K562 (cell line): ENCODE data around the gene TTYH2. TPM values are rescaled to one million over a fixed set of nuclear protein-coding genes. Genes with fewer than 3 reads are reported as not detected.
A peak's percentile ranks its signal among the peaks of the same experiment; 100 is the strongest.

ENCODE experiments used
- ATAC-seq: fragments of 200-7000 bp; cut with Tn5 transposase; 3 replicates; pipeline ENCODE4 v1.9.1; 2020; ENCODE audit warnings: moderate library complexity
- BruUV-seq: library from RNA; stranded (reverse); fragments of 400-500 nt; replicated peaks from 2 replicates; lab custom pipeline; 2021; lab: Mats Ljungman, UMichigan
- CTCF ChIA-PET: fragments of 300-600 bp; formaldehyde crosslinking; extraction: SDS; loops from one replicate; lab custom pipeline; 2021; ENCODE audit warnings: low intra/inter-chr PET ratio; lab: Yijun Ruan, JAX
- POLR2A ChIA-PET: fragments of 300-600, 350-650 bp; sonication (Branson Sonifier 250); formaldehyde crosslinking; extraction: SDS; loops from one replicate; lab custom pipeline; 2021; ENCODE audit warnings: antibody characterized with exemption, inconsistent platforms; lab: Yijun Ruan, JAX
- DNase-seq, 4 experiments: peaks; one replicate each; pipeline versions ENCODE4 v3.0.0 to v3.0.0-alpha.2; 2011 to 2018; ENCODE audit warnings: low spot score in 3 of 4, mixed read lengths in 3 of 4; ENCODE audit errors: extremely low read depth in 1 of 4
- FAIRE-seq: peaks from 2 replicates; lab custom pipeline; 2011; peaks lifted over from hg19 to GRCh38; lab: Jason Lieb, UNC
- H2AFZ ChIP-seq: 2 replicates; pipeline ENCODE4 v1.6.0; 2011; ENCODE audit warnings: low read depth, low read length, control low read depth, inconsistent platforms
- H3K27ac ChIP-seq: fragments of 200-600 bp; 3 replicates; pipeline ENCODE4 v1.8.0; 2011; ENCODE audit warnings: low read depth, mild to moderate bottlenecking, control low read depth, inconsistent platforms, low read length, moderate library complexity, mixed read lengths; ENCODE audit errors: extremely low read depth
- H3K27me3 ChIP-seq, 2 experiments: fragments of 300-600 bp in 1 of 2; 2 replicates in 1 of 2; 3 replicates in 1 of 2; pipeline versions ENCODE4 v1.6.0 to v1.8.0; 2011; ENCODE audit warnings: inconsistent platforms in 2 of 2, low read length in 2 of 2, mild to moderate bottlenecking in 1 of 2, mixed read lengths in 1 of 2, moderate library complexity in 1 of 2; ENCODE audit not compliant: control insufficient read depth in 2 of 2, insufficient read depth in 2 of 2
- H3K36me3 ChIP-seq: fragments of 300-600 bp; 3 replicates; pipeline ENCODE4 v1.8.0; 2011; ENCODE audit warnings: mild to moderate bottlenecking, low read length, inconsistent platforms; ENCODE audit not compliant: control insufficient read depth, insufficient read depth
- H3K4me1 ChIP-seq, 2 experiments: fragments of 200-600 bp in 1 of 2; replicated peaks in 1 of 2; 2 replicates in 1 of 2; 3 replicates in 1 of 2; pipeline versions ENCODE4 v1.5.1 to v1.8.0; 2011; ENCODE audit warnings: inconsistent platforms in 2 of 2, low read length in 2 of 2, mild to moderate bottlenecking in 1 of 2, mixed read lengths in 1 of 2, moderate library complexity in 1 of 2; ENCODE audit not compliant: control insufficient read depth in 2 of 2, insufficient read depth in 2 of 2
- H3K4me2 ChIP-seq: 2 replicates; pipeline ENCODE4 v1.6.1; 2011; ENCODE audit warnings: low read length, control low read depth, inconsistent platforms, mixed read lengths; ENCODE audit not compliant: insufficient read depth
- H3K4me3 ChIP-seq: fragments of 200-600 bp; sonication (generic), shearing (Covaris generic); 2 replicates; pipeline ENCODE4 v1.5.1; 2016; ENCODE audit warnings: control low read depth, inconsistent platforms
- H3K79me2 ChIP-seq: fragments of 200-600 bp; 3 replicates; pipeline ENCODE4 v1.8.0; 2011; ENCODE audit warnings: low read length, inconsistent platforms; ENCODE audit not compliant: control insufficient read depth, insufficient read depth
- H3K9ac ChIP-seq, 2 experiments: 2 replicates each; pipeline versions ENCODE4 v1.6.0 to v1.6.1; 2011; ENCODE audit warnings: low read depth in 2 of 2, low read length in 2 of 2, control low read depth in 1 of 2, inconsistent platforms in 1 of 2, mild to moderate bottlenecking in 1 of 2, mixed read lengths in 1 of 2; ENCODE audit not compliant: insufficient read depth in 1 of 2
- H3K9me1 ChIP-seq: one replicate; pipeline ENCODE4 v1.6.0; 2011; ENCODE audit warnings: inconsistent platforms, mild to moderate bottlenecking, low read length, moderate library complexity; ENCODE audit not compliant: control insufficient read depth, insufficient read depth
- H3K9me3 ChIP-seq: replicated peaks from 2 replicates; pipeline ENCODE4 v1.5.1; 2011; ENCODE audit warnings: low read depth, low read length, inconsistent platforms; ENCODE audit not compliant: control insufficient read depth, insufficient read depth
- H4K20me1 ChIP-seq: replicated peaks from 2 replicates; pipeline ENCODE4 v1.6.1; 2011; ENCODE audit warnings: low read length, inconsistent platforms, mixed read lengths; ENCODE audit not compliant: control insufficient read depth, insufficient read depth
- ARID1B ChIP-seq: fragments of 450-650 bp; IDR thresholded peaks from 2 replicates; pipeline ENCODE4 v1.6.1; 2016; ENCODE audit warnings: antibody characterized with exemption, mild to moderate bottlenecking, inconsistent platforms
- ATF1 ChIP-seq, 2 experiments: fragments of 450-650 bp in 1 of 2; IDR thresholded peaks; 2 replicates each; pipeline ENCODE4 v1.6.1; 2016; ENCODE audit warnings: missing compliant biosample characterization in 1 of 2, missing genetic modification characterization in 1 of 2
- DMBX1 ChIP-seq: fragments of 250-450 bp; sonication (Bioruptor Pico); IDR thresholded peaks from 2 replicates; pipeline ENCODE4 v1.8.0; 2022; ENCODE audit warnings: inconsistent platforms, mild to moderate bottlenecking, moderate library complexity, borderline replicate concordance
- E2F6 ChIP-seq, 2 experiments: IDR thresholded peaks; 2 replicates each; pipeline ENCODE4 v1.6.1; 2011; ENCODE audit warnings: borderline replicate concordance in 1 of 2, control low read depth in 1 of 2, low read depth in 1 of 2, low read length in 1 of 2, mild to moderate bottlenecking in 1 of 2, mixed read lengths in 1 of 2, moderate library complexity in 1 of 2; ENCODE audit not compliant: insufficient read depth in 1 of 2, insufficient read length in 1 of 2, poor library complexity in 1 of 2, severe bottlenecking in 1 of 2; ENCODE audit errors: extremely low read depth in 1 of 2
- LARP7 ChIP-seq: fragments of 450-650 bp; IDR thresholded peaks from 2 replicates; pipeline ENCODE4 v1.6.1; 2016
- MIER1 ChIP-seq: fragments of 450-650 bp; IDR thresholded peaks from 2 replicates; pipeline ENCODE4 v1.6.1; 2016; ENCODE audit warnings: antibody characterized with exemption, mild to moderate bottlenecking, low read depth
- MTA1 ChIP-seq: fragments of 450-650 bp; IDR thresholded peaks from 2 replicates; pipeline ENCODE4 v1.6.1; 2017; ENCODE audit warnings: borderline replicate concordance
- POLR2A ChIP-seq: fragments of 450-650 bp; conservative IDR thresholded peaks from 2 replicates; pipeline ENCODE4 v1.6.1; 2016
- RBFOX2 ChIP-seq: fragments of 200-400 bp; formaldehyde crosslinking; IDR thresholded peaks from 2 replicates; pipeline ENCODE4 v1.6.1; 2017; ENCODE audit warnings: low read depth, mild to moderate bottlenecking, low read length, moderate library complexity
- TOE1 ChIP-seq, 2 experiments: fragments of 450-650 bp in 1 of 2; sonication (generic) in 1 of 2; formaldehyde crosslinking in 1 of 2; IDR thresholded peaks; 2 replicates each; pipeline versions ENCODE4 v1.7.1 to v1.8.0; 2016 to 2022; ENCODE audit warnings: borderline replicate concordance in 2 of 2, mild to moderate bottlenecking in 2 of 2, antibody characterized with exemption in 1 of 2, inconsistent platforms in 1 of 2, low read depth in 1 of 2, missing genetic modification reagents in 1 of 2, moderate library complexity in 1 of 2
- ZNF707 ChIP-seq: fragments of 250-450 bp; sonication (Bioruptor Pico); conservative IDR thresholded peaks from 2 replicates; pipeline ENCODE4 v1.8.0; 2022; ENCODE audit warnings: inconsistent platforms, mild to moderate bottlenecking, moderate library complexity
- ZNF766 ChIP-seq: fragments of 200-800 bp; sonication (Bioruptor generic); conservative IDR thresholded peaks from 2 replicates; pipeline ENCODE4 v1.6.1; 2016; ENCODE audit warnings: missing genetic modification characterization, missing compliant biosample characterization
- WGBS: fragments of 100-300 bp; shearing (Covaris generic); methylation state at CpG from one replicate; pipeline ENCODE4 v1.1.6; 2016; ENCODE audit warnings: low coverage, mixed read lengths; ENCODE audit not compliant: insufficient coverage; ENCODE audit errors: missing lambda C conversion rate; 5-methylcytosine and 5-hydroxymethylcytosine counted together
- in situ Hi-C: fragments of 300-500 bp; cut with MboI; formaldehyde crosslinking; loops from 4 replicates; pipeline ENCODE4 v1.15.0; 2018; ENCODE audit warnings: inconsistent platforms, mixed read lengths
- intact Hi-C: fragments of 100-400 bp; cut with micrococcal nuclease; formaldehyde crosslinking; loops from 2 replicates; pipeline ENCODE4 v1.14.2; 2022
- polyA plus RNA-seq, 8 experiments: library from polyadenylated mRNA; depleted of rRNA in 4 of 8; stranded (reverse) in 5 of 8; unstranded in 3 of 8; fragments of >200 nt; fragmentation: Nextera tagmentation in 2 of 8; fragmentation: Illumina TruSeq in 1 of 8; extraction: Ambion mirVana in 2 of 8; extraction: Trizol in 1 of 8; gene quantifications; 2 replicates each; pipeline versions ENCODE4 v1.2.1 to v1.2.3, GENCODE V29; 2011 to 2014; ENCODE audit warnings: inconsistent platforms in 1 of 8, missing spikeins in 1 of 8
- total RNA-seq, 7 experiments: library from RNA; depleted of rRNA in 6 of 7; stranded (reverse); fragments of >200 nt in 6 of 7; fragmentation: Illumina TruSeq in 2 of 7; extraction: Trizol in 2 of 7; gene quantifications; 2 replicates each; pipeline versions ENCODE4 v1.2.1 to v1.2.3, GENCODE V29; 2011 to 2021; ENCODE audit warnings: low replicate concordance in 1 of 7
- TF ChIP-seq, protein P1 (sequence below): fragments of 450-650 bp; IDR thresholded peaks from 2 replicates; pipeline ENCODE4 v1.6.1; 2014; ENCODE audit warnings: low read depth, mild to moderate bottlenecking, moderate library complexity, borderline replicate concordance
- TF ChIP-seq, protein P2 (sequence below): IDR thresholded peaks from 3 replicates; pipeline ENCODE4 v1.6.1; 2011; ENCODE audit warnings: borderline replicate concordance, mild to moderate bottlenecking; ENCODE audit not compliant: insufficient read length, insufficient read depth

TTYH2 gene
- total and polyA plus RNA-seq, 9 of the 15 experiments (the other 6 are each of a cell fraction or from before 2014, with no cell fraction given) = 0.03 to 2.0 (median 0.91) TPM

DNA sequence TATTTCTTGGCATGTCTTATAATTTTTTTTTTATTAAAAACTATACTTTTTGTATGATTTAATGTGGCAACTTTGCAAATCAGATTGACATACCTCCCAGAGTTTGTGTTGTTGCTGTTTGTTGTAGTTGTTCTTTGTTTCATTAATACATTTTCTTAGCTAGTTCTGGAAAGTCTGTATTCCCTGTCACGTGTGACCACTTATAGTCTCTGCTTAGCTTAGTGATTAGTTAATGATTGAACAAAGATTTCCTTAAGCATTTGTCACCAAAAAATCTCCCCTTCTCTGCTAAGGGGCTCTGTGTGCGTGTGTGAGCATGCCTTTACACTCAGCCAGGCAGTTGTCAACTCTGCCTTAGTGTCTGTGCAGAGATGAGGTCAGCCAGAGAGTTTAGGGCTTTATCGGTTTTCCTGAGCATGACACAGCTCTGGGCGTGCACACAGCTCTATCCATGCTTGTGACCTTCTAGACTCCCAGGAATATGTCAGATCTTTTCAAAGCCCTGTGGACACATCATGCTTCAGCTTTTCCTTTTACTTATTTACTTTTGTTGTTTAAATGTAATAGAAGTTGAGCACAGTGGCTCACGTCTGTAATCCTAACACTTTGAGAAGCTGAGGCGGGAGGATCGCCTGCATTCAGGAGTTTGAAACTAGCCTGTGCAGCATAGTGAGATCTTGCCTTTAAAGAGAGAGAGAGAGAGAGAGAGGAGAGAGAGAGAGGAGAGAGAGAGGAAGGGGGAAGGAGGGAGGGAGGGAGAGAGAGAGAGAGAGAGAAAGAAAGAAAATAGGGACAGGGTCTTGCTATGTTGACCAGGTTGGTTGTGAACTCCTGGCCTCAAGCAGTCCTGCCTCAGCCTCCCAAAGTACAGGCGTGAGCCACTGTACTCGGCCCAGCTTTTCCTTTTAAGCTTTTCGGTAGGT is 82.5 kb downstream of the TTYH2 start:
- in situ Hi-C loops (no loop called here), intact Hi-C loops (loop anchor here (1.0 kb wide), 1 partner anchor 86 kb away; no protein-coding TSS in a partner anchor)
- Histone ChIP-seq H3K27me3 (no peaks in the 10 kb centered on the region), H4K20me1 (no peaks in the 10 kb centered on the region), H3K36me3 (no peaks in the 10 kb centered on the region), H2AFZ (peak overlapping the region; percentile 97), H3K27ac (peak overlapping the region; percentile 91), H3K9ac (peak overlapping the region; percentile 49 to 65; a peak in 3 of 4 replicates), H3K4me2 (peak overlapping the region; percentile 82), H3K4me3 (peak overlapping the region; percentile 10; the same call in 1 of the 2 replicates), H3K4me1 (peaks cover 14 to 21% of the 10 kb centered on the region in 2 experiments; a peak in 4 of 5 replicates), H3K9me3 (no peaks in the 10 kb centered on the region), H3K79me2 (no peaks in the 10 kb centered on the region), H3K9me1 (no peaks in the 10 kb centered on the region)
- ChIA-PET CTCF (interaction anchor here (1.1 to 1.2 kb wide), 2 partner anchors 85 to 87 kb away, joined by 3 to 6 read pairs; no protein-coding TSS in a partner anchor), POLR2A (interaction anchor here (0.8 to 2.0 kb wide), 13 partner anchors 9 to 148 kb away, joined by 3 to 16 read pairs (median 5); partner anchors contain the start of genes GPR142 and TTYH2)
- DNase-seq (peak; percentile 59 to 91 (median 68)), FAIRE-seq (peak; percentile 94), ATAC-seq (peak; percentile 96)
- BruUV-seq = no TSS peak
- 0% methylated on average over 10 of the region's 10 CpGs for WGBS
- TF ChIP-seq ZNF707 (CRISPR knock-in tag) = no peak
- TF ChIP-seq ZNF766 (CRISPR knock-in tag) = no peak; the same call in none of the 2 replicates
- TF ChIP-seq DMBX1 (CRISPR knock-in tag) = no peak
- no peak for TF ChIP-seq TOE1 (IDR thresholded peaks at IDR 0.05; ENCODE audit: borderline replicate concordance)
- TF ChIP-seq TOE1 (CRISPR knock-in tag; IDR thresholded peaks at IDR 0.05; ENCODE audit: borderline replicate concordance, low read depth) = no peak
- TF ChIP-seq RBFOX2 = 0 out of 2 replicates have a peak, but pooled peaks have one; percentile 22
- TF ChIP-seq, protein P1, sequence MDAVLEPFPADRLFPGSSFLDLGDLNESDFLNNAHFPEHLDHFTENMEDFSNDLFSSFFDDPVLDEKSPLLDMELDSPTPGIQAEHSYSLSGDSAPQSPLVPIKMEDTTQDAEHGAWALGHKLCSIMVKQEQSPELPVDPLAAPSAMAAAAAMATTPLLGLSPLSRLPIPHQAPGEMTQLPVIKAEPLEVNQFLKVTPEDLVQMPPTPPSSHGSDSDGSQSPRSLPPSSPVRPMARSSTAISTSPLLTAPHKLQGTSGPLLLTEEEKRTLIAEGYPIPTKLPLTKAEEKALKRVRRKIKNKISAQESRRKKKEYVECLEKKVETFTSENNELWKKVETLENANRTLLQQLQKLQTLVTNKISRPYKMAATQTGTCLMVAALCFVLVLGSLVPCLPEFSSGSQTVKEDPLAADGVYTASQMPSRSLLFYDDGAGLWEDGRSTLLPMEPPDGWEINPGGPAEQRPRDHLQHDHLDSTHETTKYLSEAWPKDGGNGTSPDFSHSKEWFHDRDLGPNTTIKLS = no peak
- TF ChIP-seq LARP7 = no peak
- TF ChIP-seq MTA1 = no peak
- TF ChIP-seq POLR2A = 0 out of 2 replicates have a peak, but pooled peaks have one; percentile 29
- peak; percentile 4 for TF ChIP-seq ARID1B
- TF ChIP-seq MIER1 = peak; percentile 46; the same call in 1 of the 2 replicates
- no peak for TF ChIP-seq E2F6 (IDR thresholded peaks at IDR 0.05; ENCODE audit: borderline replicate concordance in 1 of 2, extremely low read depth in 1 of 2, insufficient read depth in 1 of 2, insufficient read length in 1 of 2, low read depth in 1 of 2, low read length in 1 of 2, poor library complexity in 1 of 2, severe bottlenecking in 1 of 2)
- TF ChIP-seq ATF1 (CRISPR knock-in tag; IDR thresholded peaks at IDR 0.05) = no peak
- peak; percentile 60 for TF ChIP-seq ATF1 (tag; IDR thresholded peaks at IDR 0.05)
- TF ChIP-seq, protein P2, sequence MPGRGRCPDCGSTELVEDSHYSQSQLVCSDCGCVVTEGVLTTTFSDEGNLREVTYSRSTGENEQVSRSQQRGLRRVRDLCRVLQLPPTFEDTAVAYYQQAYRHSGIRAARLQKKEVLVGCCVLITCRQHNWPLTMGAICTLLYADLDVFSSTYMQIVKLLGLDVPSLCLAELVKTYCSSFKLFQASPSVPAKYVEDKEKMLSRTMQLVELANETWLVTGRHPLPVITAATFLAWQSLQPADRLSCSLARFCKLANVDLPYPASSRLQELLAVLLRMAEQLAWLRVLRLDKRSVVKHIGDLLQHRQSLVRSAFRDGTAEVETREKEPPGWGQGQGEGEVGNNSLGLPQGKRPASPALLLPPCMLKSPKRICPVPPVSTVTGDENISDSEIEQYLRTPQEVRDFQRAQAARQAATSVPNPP = no peak
